ENCODE results near the gene ZNF277. TPM values are rescaled to one million over a fixed set of nuclear protein-coding genes. Genes with fewer than 3 reads are reported as not detected.

ZNF277 gene
- total and polyA plus RNA-seq, 2 donors (not counting 3 experiments of a cell fraction or from before 2014, with no cell fraction given) = 7.8 to 22.6 TPM

- Histone ChIP-seq H3K79me2 (ENCODE audit: control insufficient read depth, insufficient read depth, low read length) (no peaks in the 10 kb centered on the region), H3K9me3 (replicated peaks; ENCODE audit: control insufficient read depth, insufficient read depth, low read length) (no peaks in the 10 kb centered on the region), H3K4me1 (ENCODE audit: control insufficient read depth, extremely low read depth, insufficient read depth, low read length) (no peaks in the 10 kb centered on the region), H3K9me1 (replicated peaks; ENCODE audit: control insufficient read depth, extremely low read depth, insufficient read depth, low read length) (no peaks in the 10 kb centered on the region), H3K4me3 (replicated peaks in 1 of 3; ENCODE audit: insufficient read depth in 1 of 3, low read depth in 1 of 3, low read length in 3 of 3) (no peak overlapping the region), H3K36me3 (ENCODE audit: control insufficient read depth in 2 of 2, extremely low read depth in 1 of 2, insufficient read depth in 2 of 2, low read length in 2 of 2) (no peaks in the 10 kb centered on the region), H2AFZ (ENCODE audit: low read depth, low read length) (no peak overlapping the region), H3K9ac (replicated peaks; ENCODE audit: extremely low read depth, insufficient read depth, low read length) (no peak overlapping the region), H3K27ac (ENCODE audit: insufficient read depth, low read depth, low read length) (no peak overlapping the region), H3K4me2 (ENCODE audit: insufficient read depth, low read length) (no peak overlapping the region), H4K20me1 (replicated peaks; ENCODE audit: control insufficient read depth, extremely low read depth, insufficient read depth, low read length) (no peaks in the 10 kb centered on the region), H3K27me3 (ENCODE audit: control insufficient read depth in 2 of 2, insufficient read depth in 2 of 2, low read length in 2 of 2) (no peaks in the 10 kb centered on the region)
- dilution Hi-C loops (cut with MboI; ENCODE audit: extremely low pct_ligation_motif_present, low sequenced_read_pairs) = no loop called here
- ChIA-PET POLR2A (no interaction called here), CTCF (interaction anchor here (1.2 kb wide), 1 partner anchor 21 kb away, joined by 3 read pairs; no protein-coding TSS in a partner anchor)
- no peak for FAIRE-seq
- intact Hi-C loops (cut with micrococcal nuclease) = no loop called here
- TF ChIP-seq MYC (IDR thresholded peaks at IDR 0.05; ENCODE audit: low read depth, low read length) = no peak
- TF ChIP-seq EZH2 (IDR thresholded peaks at IDR 0.05; ENCODE audit: borderline replicate concordance, low read depth, low read length, severe bottlenecking) = no peak
- no peak for TF ChIP-seq FOS (IDR thresholded peaks at IDR 0.05; ENCODE audit: borderline replicate concordance, insufficient read depth, low read length)
- TF ChIP-seq GATA2 (IDR thresholded peaks at IDR 0.05; ENCODE audit: insufficient read depth, insufficient read length, low read depth, low read length) = no peak
- TF ChIP-seq MAX (IDR thresholded peaks at IDR 0.05; ENCODE audit: insufficient read depth, insufficient read length) = no peak
- TF ChIP-seq POLR2A (IDR thresholded peaks at IDR 0.05; ENCODE audit: low read depth, low read length) = no peak
- TF ChIP-seq POLR2AphosphoS5 (IDR thresholded peaks at IDR 0.05; ENCODE audit: insufficient read depth, low read depth, low read length) = no peak
- TF ChIP-seq CTCF (IDR thresholded peaks at IDR 0.05; ENCODE audit: extremely low read depth in 1 of 2, insufficient read depth in 1 of 2, low read depth in 1 of 2, low read length in 2 of 2) = no peak
- DNase-seq (ENCODE audit: low read depth, low spot score) = no peak
- BruUV-seq (replicated peaks) = no TSS peak
Observed at GRCh38 chr7:112283382-112283910, 77.0 kb downstream of the ZNF277 start.

Measured in endothelial cell of umbilical vein (primary cell).